GM19043 (cell line): ENCODE results near the gene RSL1D1.
"Not testable (repeated sequence)": the region's sequence is repeated elsewhere in the genome, so short reads cannot be mapped to it uniquely, and the experiment has no call there.

Experiments
- ATAC-seq: cut with Tn5 transposase; IDR thresholded peaks from one replicate; pipeline ENCODE4 v1.9.1; 2021; ENCODE audit warnings: low read depth; ENCODE audit not compliant: unreplicated experiment

Gene RSL1D1

DNA sequence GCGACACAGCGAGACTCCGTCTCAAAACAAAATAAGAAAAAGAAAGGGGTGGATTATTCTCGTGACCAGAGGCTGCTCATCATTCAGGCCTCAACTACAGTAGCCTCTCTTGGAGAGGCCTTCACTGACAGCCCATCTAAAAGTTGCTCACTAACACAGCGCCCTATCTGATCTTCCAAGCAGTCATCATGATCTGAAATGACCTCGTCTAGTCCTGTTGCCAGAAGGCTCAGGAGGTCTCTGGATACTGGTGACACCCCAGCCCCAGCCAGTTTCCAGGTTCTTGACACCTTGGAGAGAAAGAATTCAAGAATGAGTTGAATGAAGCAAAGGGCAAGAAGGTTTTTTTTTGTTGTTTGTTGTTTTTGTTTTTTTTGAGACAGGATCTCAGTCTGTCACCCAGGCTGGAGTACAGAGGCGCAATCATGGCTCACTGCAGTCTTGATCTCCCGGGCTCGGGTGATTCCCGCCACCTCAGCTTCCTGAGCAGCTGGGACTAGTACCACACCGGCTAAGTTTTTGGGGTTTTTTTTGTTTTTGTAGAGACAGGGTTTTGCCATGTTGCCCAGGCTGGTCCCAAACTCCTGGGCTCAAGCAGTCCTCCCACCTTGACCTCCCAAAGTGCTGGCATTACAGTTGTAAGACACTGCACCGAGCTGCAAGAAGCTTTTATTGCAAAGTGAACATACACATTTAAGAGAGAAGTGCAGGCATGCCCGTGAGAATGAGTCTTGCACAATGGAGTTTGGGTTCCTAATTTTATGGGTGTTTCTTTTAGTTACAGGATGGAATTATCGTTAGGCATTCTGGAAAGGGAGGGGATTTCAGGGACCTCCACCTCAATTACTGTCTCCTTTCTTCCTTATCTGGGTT is 51.6 kb downstream of the RSL1D1 start:
- no peak for ATAC-seq

DNA sequence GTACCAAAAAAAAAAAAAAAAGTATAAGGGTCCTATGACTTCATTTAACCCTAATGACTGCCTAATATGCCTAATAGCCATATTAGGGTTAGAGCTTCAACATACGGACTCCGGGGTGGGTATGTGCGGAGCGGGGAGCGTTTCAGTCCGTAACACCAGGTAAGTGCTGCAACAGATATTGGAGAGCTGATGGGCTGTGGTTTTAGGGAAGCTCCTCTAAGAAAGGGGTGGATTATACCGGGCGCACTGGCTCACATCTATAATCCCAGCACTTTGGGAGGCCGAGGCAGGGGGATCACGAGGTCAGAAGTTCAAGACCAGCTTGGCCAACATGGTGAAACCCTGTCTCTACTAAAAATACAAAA is 52.3 kb downstream of the RSL1D1 start:
- ATAC-seq, result no peak

DNA sequence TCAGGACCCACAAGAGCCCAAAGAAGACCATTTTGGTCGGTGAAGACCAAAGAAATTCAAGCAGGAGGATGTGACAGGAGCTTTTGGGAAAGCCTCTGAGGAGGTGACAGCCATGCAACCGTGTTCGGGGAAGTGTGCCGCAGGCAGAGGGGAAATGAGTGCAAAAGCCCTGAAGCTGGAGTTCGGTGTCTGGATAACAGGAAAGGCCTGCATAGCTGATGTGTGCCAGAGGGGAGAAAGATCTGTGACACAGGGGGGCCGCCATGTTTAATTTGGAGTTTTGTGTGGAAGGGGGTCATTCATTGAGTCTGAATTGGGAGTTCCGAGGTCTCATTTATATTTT is 53.4 kb downstream of the RSL1D1 start:
- no peak for ATAC-seq

DNA sequence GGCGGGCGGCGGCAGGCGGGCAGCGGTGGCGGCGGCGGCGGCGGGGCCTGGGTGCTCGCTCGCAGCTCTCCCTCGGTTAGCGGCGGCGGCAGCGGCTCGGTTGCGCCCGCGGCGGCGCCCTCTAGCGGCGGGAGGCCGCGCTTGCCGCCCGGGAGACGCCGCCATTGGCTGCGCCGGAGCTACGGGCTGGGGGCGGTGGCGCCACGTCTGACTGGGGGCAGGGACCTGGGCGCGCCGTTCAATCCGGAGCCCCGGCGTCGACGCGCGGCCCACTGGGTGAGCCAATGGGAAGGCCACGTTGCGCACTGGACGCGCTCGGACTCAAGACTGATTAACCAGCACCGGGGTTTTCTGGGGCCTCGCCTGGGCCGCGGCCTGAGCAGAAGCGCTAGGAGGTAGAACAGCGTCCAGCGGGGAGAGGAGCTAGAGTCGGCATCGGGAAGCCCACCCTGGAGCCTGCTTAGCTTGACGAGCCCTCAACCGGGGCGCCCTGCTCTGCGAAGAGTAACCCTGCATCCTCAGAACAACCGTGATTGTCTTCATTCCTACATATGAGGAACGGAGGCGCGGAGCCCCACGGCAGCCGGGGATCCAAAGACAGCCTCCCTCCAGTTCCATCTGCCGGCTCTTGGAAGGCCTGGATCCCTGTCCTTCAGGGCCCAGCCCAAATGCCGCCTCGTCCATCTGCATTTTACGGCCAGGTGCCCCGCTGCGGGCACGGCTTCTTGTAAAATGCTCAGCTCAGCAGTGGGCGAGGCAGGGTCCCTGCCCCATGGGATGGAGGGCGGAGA is 54.0 kb downstream of the RSL1D1 start, which contains the start of gene ZC3H7A:
Gene ZC3H7A (minus strand): TSS at position 93 of the 791 bp plus-strand sequence. CDS start 14,904 bp downstream, outside the sequence.
- ATAC-seq, result peak; percentile 93

DNA sequence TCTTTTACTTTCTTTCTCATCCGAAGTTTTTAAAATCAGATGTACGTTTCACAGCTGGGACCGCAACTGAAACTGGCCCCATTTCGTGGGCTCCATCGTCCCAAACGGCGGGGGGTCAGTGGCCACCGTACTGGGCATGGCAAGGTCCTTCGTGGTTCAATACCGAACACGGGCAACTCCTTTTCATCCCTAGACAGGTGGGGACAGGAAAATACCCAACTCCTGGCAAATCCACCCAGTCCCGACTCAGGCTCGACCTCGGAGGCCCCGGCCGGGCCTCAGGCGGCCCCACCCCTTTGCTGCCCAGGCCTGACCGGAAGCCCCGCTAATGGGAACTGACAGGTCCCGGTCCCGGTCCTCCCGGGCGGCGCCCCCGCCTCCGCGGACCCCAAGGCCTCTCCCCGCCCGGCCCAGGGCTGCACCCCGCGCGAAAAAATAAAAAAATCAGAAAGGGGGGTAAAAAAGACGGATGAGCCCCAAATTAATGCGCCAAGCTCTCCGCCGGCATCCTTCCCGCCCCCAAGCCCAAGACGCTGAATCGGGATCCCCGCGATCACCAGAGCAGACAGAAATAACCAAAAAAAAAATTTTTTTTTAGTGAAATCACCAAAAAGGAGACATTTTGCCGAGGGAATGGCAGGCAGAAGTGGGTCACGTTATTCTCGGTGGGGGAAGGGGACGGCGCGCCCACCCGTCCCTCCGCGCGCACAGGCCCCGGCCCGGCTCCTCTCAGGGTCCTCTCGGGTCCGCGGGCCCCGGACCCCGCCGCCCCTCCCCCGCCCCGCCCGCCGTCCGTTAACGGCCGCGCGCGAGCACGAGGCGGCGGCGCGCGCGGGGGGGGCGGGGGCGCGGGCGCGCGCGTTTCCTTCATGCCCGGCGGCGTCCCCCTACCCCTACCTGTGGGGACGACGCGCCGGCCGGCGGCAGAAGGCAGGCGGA is 54.8 kb downstream of the RSL1D1 start:
- no peak for ATAC-seq

DNA sequence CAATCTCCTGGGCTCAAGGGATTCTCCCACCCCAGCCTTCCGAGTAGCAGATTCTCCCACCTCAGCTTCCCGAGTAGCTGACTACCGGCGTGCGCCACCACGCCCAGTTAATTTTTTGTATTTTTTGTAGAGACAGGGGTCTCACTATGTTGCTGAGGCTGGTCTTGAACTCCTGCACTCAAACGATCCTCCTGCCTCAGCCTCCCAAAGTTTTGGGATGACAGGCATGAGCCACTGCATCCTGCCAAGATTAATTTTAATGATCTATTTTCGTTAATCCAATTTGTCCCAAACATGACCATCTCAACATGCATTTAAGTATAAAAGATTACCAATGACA is 55.5 kb downstream of the RSL1D1 start:
- ATAC-seq, result no peak

DNA sequence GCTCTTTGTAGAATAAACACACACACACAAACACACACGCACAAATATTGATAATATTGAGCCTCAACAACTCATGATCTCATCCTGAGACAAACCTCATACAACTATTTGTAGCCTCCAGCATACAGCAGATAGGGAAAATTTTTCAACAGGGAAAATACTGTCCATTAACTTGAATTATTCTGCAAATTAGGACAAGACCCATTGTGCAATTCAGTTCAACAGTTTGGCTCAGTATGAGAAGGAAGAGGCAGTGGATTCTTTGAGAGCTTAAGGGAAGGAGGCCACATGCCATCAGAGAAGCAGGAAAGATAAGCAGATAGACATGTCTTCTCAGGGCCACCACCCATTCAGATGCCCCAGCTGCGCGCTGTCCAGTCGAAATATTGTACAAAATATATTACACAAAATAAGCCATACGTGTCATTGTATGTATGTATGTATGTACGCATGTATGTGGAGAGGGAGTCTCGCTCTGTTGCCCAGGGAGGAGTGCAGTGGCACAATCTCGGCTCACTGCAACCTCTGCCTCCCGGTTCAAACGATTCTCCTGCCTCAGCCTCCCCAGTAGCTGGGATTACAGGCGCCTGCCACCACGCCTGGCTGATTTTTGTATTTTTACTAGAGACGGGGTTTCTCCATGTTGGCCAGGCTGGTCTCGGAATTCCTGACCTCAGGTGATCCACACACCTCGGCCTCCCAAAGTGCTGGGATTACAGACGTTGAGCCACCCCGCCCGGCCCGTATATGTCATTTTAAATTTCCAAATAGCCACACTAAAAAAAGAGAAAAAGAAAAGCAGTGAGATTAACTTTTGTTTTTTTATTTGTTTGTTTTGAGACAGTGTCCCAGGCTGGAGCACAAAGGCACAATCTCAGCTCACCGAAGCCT is 56.1 kb downstream of the RSL1D1 start:
- ATAC-seq, result no peak

DNA sequence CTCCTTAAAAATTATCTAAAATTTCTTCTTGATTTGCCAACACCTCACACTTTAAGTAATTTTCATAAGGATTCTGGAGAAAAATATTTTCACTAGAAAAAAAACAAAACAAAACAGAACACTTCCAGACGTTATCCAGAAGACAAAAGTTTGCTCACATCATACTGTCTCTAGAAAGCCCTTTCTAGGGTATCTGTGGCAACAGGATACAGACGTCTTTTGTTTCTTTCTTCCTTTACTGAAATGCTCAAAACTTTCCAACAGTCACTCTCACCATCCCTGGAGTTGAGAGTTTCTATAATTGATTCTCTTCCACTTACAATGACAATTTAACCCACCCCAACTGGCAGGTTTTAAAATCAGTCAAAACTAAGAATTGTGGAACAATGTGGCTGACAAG is 56.9 kb downstream of the RSL1D1 start:
- no peak for ATAC-seq

DNA sequence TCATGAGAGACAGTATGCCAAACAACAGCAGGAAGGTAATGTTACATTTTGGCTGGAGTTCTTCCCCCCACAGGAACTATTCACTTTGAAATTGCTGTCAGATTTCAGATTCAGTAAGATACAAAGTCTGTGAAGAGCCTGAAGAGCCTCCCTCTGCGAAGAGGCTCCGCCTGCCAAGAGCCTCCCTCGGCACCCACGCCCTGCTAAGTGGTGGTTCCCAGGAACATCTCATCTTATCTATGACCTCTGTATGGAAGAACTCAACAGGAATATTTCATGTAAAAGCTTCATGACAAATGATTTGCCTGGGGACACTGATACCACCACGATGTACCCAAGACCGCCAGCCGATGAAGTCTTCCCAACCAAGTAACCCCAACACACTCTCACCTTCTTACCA is 57.5 kb downstream of the RSL1D1 start:
- no peak for ATAC-seq

DNA sequence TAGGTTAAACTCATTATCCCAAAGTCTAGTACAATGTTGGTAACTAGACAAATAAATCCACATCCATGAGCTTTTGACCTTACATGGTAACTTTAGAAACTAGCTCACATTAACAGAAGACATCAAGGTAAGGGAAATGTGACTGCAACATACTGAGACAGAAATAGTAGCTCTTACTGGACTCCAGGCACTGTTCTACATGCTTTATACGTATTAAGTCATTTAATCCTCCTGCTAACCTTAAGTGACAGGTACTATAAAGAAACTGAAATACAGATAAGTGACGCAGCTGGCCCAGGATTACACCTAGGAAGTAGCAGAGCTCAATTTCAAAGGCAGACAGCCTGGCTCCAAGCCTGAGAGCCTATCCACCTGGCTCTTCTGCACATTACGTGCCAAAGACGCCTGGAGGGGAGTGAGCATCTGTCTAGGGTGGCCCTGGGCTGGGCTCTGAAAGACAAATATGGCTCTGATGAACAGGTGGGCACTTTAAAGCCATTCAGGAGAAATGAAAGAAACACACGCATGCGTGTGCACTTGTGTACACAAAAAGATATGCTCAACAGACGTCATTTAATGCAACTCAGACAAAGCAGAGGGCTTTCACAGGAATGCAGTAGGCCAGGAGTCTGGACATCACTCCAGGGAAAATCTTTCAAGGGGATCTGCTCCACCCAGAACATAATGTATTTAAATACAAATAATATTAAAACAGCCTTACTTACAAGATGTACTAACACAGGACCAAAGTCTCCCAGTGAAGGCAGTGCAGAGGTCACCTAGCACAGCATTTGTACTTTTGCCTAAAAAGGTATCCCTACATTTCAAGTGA is 58.7 kb downstream of the RSL1D1 start:
- ATAC-seq, result no peak

DNA sequence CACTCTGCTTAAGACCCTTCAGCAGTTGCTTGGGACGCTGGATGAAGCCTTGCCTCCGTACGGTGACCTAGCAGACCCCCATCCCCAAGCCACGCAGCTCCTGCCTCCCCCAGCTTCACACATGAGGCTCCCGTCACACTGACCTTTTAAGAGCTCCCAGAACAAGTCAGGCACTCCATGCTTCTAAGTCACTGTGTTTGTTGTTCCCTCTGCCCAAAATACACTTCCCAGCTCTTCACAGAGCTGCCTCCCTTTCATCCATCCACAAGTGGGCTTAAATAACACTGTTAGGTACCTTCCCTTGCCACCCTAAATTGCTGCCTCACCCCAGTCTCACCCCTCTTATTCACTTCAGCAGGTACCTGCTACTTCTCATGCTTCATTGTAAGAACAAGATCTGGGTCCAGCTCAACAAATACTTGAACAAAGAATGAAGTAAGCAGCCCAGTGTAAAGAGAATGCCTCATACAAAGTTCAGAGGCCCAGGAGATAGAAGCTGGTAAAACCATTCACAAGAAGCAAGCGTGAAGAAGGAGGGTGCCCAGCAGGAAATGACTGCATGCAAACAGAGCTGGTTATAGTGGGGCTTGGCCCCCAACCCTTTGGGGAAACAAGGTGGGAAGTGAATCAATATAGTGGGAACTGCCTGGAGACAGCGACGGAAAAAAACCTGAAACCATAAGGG is 60.1 kb downstream of the RSL1D1 start:
- no peak for ATAC-seq

DNA sequence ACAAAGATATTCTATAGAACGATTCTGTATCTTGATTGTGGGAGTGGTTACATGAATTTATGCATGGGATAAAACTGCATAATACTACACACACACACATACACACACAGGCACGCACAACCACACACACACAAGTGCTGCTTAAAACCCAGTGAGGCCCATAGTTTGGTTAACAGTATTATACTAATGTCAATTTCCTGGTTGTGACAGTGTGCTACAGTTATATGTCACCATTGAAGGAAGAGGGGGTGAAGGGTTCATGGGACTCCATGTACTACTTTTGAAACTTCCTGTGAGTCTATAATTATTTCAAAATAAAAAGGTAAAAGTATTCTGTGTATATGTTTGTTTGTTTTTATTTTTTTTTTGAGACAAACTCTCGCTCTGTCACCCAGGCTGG is 62.4 kb downstream of the RSL1D1 start:
- no peak for ATAC-seq

DNA sequence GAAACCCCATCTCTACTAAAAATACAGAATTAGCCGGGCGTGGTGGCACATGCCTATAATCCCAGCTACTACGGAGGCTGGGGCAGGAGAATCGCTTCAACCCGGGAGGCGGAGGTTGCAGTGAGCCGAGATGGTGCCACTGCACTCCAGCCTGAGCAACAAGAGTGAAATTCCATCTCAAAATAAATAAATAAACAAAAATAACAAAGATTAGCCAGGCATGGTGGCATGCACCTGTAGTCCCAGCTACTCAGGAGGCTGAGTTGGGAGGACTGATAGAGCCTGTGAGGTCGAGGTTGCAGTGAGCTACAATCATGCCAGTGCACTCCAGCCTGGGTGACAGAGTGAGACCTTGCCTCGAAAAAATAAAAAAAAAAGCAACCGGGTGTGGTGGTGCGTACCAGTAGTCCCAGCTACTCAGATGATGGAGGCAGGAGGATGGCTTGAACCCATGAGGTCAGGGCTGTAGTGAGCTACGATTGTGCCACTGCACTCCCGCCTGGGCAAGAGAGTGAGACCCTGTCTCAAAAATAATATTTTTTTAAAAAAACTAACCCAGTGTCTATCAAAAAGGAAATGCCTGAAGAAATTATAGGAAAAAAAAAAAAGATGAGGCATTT is 66.3 kb downstream of the RSL1D1 start:
- not testable (repeated sequence) for ATAC-seq

DNA sequence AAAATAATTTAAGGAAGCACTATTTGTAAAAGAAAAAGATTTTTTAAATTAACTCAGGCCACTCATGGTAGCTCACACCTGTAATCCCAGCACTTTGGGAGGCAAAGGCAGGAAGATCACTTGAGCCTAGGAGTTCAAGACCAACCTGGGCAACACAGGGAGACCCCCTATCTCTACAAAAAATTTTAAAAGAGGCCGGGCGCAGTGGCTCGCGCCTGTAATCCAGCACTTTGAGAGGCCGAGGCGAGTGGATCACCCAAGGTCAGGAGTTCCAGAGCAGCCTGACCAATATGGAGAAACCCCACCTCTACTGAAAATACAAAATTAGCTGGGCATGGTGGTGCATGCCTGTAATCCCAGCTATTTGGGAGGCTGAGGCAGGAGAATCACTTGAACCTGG is 67.0 kb downstream of the RSL1D1 start:
- ATAC-seq, result not testable (repeated sequence)

DNA sequence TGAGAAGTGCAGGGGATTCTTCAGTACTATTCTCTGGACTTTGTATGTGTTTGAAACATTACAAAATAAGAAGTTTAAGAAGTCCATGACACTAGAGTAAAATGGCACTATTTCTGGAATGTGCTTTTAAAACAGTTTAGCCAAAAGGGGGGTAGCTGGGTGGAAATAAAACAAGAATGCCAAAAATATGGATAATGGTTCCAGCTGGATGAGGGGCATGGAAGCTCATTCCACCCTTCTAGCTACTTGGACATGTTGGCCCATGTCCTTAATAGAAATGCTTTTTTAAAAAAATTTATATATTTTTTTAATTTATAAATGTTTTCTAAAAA is 67.3 kb downstream of the RSL1D1 start:
- no peak for ATAC-seq
